Right forelimb (tissue), 1 donor: ENCODE measurements around the gene DNAJB1.

ENCODE experiments used
- DNase-seq: peaks from one replicate; pipeline ENCODE4 v3.0.0-alpha.2; 2018

The DNAJB1 gene

GRCh38 chr19:14472202-14472938 is 45.8 kb downstream of the DNAJB1 start:
- DNase-seq = peak; percentile 89

DNA sequence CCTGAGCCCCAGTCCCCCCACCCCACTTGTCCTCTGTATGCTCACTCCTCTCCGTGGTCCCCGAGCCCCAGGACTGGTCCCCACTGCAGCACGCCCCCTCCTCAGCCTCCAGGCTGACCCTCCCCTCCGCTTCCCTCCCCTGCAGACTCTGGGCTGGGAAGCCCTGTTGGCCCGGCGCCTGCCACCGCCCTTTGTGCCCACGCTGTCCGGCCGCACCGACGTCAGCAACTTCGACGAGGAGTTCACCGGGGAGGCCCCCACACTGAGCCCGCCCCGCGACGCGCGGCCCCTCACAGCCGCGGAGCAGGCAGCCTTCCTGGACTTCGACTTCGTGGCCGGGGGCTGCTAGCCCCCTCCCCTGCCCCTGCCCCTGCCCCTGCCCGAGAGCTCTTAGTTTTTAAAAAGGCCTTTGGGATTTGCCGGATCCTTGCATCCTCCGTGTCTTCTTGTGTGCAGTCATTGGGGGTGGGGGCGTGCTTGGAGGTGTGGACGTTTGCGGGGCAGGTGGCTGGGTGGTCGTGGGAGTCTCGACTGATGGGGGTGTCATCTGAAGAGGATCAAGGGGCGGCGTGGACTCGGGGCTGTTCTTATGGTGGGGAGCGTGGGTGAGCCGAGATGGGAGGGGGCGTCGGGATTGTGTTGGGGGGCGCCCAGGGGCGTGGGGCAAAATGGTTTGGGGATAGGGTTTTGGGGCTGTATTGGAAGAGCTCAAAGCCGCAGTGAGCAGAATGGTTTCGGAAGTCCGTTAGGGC is 46.6 kb downstream of the DNAJB1 start:
- DNase-seq = no peak

- DNase-seq = no peak
Measured at GRCh38 chr19:14470031-14470876, 47.9 kb downstream of the DNAJB1 start.

- no peak for DNase-seq
Measured at GRCh38 chr19:14467816-14468215, 50.4 kb downstream of the DNAJB1 start.

- no peak for DNase-seq
Measured at GRCh38 chr19:14467391-14467790, 50.8 kb downstream of the DNAJB1 start.
